SHP77 (cell line): ENCODE data around the gene OR1J1.

Experiments
- DNase-seq, 2 experiments: peaks; one replicate each; lab custom pipeline; 2025; lab: John Stamatoyannopoulos, UW

Gene OR1J1

GRCh38 chr9:122445155-122445749, 32.5 kb downstream of the OR1J1 start:
- no peak for DNase-seq

GRCh38 chr9:122444041-122444733, 33.5 kb downstream of the OR1J1 start:
- DNase-seq, result no peak

- no peak for DNase-seq
Observed at GRCh38 chr9:122442568-122442967, 35.2 kb downstream of the OR1J1 start.
